Measurements from ENCODE around the gene CACNA1B. TPM values are rescaled to one million over a fixed set of nuclear protein-coding genes. Genes with fewer than 3 reads are reported as not detected.

CACNA1B gene
- polyA plus RNA-seq, 1 of the 3 experiments (the other 2 are of a cell fraction) = 0.03 TPM

DNA sequence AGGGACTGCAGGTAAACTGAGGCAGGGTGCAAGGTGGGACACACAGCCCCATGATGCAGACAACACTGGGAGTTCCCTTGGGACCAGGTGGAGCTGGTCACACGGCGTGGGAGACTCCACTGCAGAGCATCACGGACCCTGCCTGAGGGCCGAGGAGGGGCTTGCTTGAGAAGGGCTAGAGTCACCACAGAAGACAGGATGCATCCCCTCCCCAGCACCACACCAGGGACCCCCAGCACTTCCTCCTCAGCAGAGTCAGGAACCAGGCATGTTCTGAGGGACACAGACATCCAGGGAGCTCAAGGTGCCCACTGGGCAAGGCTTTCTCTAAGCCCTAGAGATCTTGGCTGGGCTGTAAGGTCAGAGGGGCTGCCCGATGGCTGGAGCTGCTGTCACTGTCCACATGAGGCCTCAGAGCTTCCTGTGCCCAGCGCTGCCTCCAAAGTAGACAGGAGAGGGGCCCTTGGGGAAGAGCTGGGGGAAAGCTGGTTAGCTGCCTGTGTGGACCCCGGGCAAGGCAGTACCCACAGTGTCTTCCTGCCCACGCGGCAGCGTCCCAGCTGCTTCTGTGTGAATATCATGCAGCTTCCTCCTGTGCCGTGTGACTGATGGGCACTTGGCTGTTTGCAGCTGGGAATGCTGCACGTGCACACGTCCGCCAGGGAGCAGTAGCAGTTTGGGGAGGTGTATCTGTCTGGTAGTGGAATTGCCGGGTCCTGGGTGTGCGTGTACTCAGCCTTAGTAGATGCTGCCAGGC is 176.6 kb downstream of the CACNA1B start (continued):
- TF ChIP-seq GABPA (IDR thresholded peaks at IDR 0.05; ENCODE audit: low read depth) = no peak
- TF ChIP-seq, protein P1, sequence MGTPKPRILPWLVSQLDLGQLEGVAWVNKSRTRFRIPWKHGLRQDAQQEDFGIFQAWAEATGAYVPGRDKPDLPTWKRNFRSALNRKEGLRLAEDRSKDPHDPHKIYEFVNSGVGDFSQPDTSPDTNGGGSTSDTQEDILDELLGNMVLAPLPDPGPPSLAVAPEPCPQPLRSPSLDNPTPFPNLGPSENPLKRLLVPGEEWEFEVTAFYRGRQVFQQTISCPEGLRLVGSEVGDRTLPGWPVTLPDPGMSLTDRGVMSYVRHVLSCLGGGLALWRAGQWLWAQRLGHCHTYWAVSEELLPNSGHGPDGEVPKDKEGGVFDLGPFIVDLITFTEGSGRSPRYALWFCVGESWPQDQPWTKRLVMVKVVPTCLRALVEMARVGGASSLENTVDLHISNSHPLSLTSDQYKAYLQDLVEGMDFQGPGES (IDR thresholded peaks at IDR 0.05; ENCODE audit: low read depth, low read length) = no peak

DNA sequence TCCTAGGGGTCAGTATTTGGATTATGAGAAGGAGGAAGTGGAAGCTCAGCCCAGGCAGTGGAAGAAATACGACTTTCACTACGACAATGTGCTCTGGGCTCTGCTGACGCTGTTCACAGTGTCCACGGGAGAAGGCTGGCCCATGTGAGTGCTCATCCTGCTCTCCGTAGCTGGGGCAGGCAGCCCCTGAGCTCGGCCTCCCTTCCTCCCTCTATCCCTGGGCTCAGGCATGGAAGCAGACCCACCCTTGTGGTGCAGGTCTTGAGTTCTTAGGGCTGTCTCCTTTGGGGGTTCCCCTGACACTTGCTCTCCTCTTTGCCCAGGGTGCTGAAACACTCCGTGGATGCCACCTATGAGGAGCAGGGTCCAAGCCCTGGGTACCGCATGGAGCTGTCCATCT is 180.1 kb downstream of the CACNA1B start:
- CTCF ChIA-PET = no interaction called here

DNA sequence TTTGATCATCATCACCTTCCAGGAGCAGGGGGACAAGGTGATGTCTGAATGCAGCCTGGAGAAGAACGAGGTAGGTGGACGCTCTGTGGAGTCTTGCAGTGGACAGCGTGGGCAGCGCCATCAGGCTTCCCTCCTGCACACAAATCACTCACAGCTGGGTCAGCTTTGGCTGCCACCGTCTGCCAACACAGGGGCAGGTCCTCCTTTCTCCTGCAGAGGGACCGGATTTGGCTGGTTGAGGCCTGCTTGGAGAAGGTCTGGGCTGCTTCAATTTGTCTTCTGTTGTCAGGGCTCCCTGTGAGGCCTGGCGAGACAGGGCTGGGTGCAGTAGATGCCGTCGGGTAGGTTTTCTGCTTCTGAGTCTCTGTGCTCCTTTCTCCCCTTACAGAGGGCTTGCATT is 180.6 kb downstream of the CACNA1B start:
- Histone ChIP-seq H3K9me3 (no peaks in the 10 kb centered on the region), H3K4me3 (ENCODE audit: low read depth in 2 of 2, low read length in 1 of 2) (no peak overlapping the region), H4K20me1 (ENCODE audit: insufficient read depth) (no peaks in the 10 kb centered on the region), H3K9me2 (no peaks in the 10 kb centered on the region), H3K79me2 (ENCODE audit: insufficient read depth) (no peaks in the 10 kb centered on the region), H3F3A (replicated peaks; ENCODE audit: insufficient read depth) (no peaks in the 10 kb centered on the region), H2AFZ (ENCODE audit: low read depth) (no peak overlapping the region), H3K27ac (ENCODE audit: low read depth in 2 of 2, low read length in 1 of 2) (no peak overlapping the region), H3K9ac (no peak overlapping the region), H3K36me3 (replicated peaks in 1 of 2; ENCODE audit: control insufficient read depth in 1 of 2, insufficient read depth in 2 of 2, low read length in 1 of 2) (no peaks in the 10 kb centered on the region), H3K4me1 (ENCODE audit: control insufficient read depth in 1 of 2, insufficient read depth in 2 of 2, low read depth in 1 of 2, low read length in 1 of 2) (no peaks in the 10 kb centered on the region), H3K27me3 (ENCODE audit: insufficient read depth) (no peaks in the 10 kb centered on the region), H3K4me2 (no peak overlapping the region)
- POLR2A ChIA-PET = no interaction called here
- WGBS (ENCODE audit: low lambda C conversion rate) = 55% methylated on average over 8 of the region's 9 CpGs
- no peak for DNase-seq
- CTCF ChIA-PET = no interaction called here
- TF ChIP-seq ELF1 (IDR thresholded peaks at IDR 0.05) (no peak), YY1 (IDR thresholded peaks at IDR 0.05; ENCODE audit: low read depth) (no peak), FOSL2 (IDR thresholded peaks at IDR 0.05; ENCODE audit: borderline replicate concordance, low read depth) (no peak), RFX5 (IDR thresholded peaks at IDR 0.05; ENCODE audit: low read length) (no peak), RXRA (IDR thresholded peaks at IDR 0.05; ENCODE audit: borderline replicate concordance, low read depth) (no peak), TAF1 (IDR thresholded peaks at IDR 0.05; ENCODE audit: borderline replicate concordance, low read depth, low read length) (no peak), SMC3 (IDR thresholded peaks at IDR 0.05; ENCODE audit: low read depth, low read length) (no peak), TEAD4 (IDR thresholded peaks at IDR 0.05; ENCODE audit: borderline replicate concordance, insufficient read depth) (no peak), GATA2 (CRISPR knock-in tag; IDR thresholded peaks at IDR 0.05) (no peak), RAD21 (IDR thresholded peaks at IDR 0.05; ENCODE audit: low read length) (no peak)
- TF ChIP-seq, protein P2, sequence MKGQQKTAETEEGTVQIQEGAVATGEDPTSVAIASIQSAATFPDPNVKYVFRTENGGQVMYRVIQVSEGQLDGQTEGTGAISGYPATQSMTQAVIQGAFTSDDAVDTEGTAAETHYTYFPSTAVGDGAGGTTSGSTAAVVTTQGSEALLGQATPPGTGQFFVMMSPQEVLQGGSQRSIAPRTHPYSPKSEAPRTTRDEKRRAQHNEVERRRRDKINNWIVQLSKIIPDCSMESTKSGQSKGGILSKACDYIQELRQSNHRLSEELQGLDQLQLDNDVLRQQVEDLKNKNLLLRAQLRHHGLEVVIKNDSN (IDR thresholded peaks at IDR 0.05; ENCODE audit: borderline replicate concordance, low read depth) = no peak

More for the DNA sequence above, 180.1 kb downstream of the CACNA1B start:
- Histone ChIP-seq H3K27ac (ENCODE audit: low read depth in 2 of 2, low read length in 1 of 2) (no peak overlapping the region), H3K9me3 (no peaks in the 10 kb centered on the region), H2AFZ (ENCODE audit: low read depth) (no peak overlapping the region), H4K20me1 (ENCODE audit: insufficient read depth) (no peaks in the 10 kb centered on the region), H3F3A (replicated peaks; ENCODE audit: insufficient read depth) (no peaks in the 10 kb centered on the region), H3K9me2 (no peaks in the 10 kb centered on the region), H3K79me2 (ENCODE audit: insufficient read depth) (no peaks in the 10 kb centered on the region), H3K36me3 (replicated peaks in 1 of 2; ENCODE audit: control insufficient read depth in 1 of 2, insufficient read depth in 2 of 2, low read length in 1 of 2) (no peaks in the 10 kb centered on the region), H3K27me3 (ENCODE audit: insufficient read depth) (no peaks in the 10 kb centered on the region), H3K4me1 (ENCODE audit: control insufficient read depth in 1 of 2, insufficient read depth in 2 of 2, low read depth in 1 of 2, low read length in 1 of 2) (no peaks in the 10 kb centered on the region), H3K4me2 (no peak overlapping the region), H3K4me3 (ENCODE audit: low read depth in 2 of 2, low read length in 1 of 2) (no peak overlapping the region), H3K9ac (no peak overlapping the region)
- TF ChIP-seq SIN3A (IDR thresholded peaks at IDR 0.05; ENCODE audit: borderline replicate concordance, low read depth, low read length) (no peak), POLR2AphosphoS5 (IDR thresholded peaks at IDR 0.05; ENCODE audit: low read depth, low read length) (no peak), EP300 (IDR thresholded peaks at IDR 0.05; ENCODE audit: borderline replicate concordance in 1 of 2, low read depth in 1 of 2, low read length in 1 of 2) (no peak), CHD2 (IDR thresholded peaks at IDR 0.05; ENCODE audit: low read length, partially characterized antibody) (no peak)
- TF ChIP-seq, protein P2 (IDR thresholded peaks at IDR 0.05; ENCODE audit: borderline replicate concordance, low read depth) = no peak
- WGBS (ENCODE audit: low lambda C conversion rate) = 39% methylated on average over 7 of the region's 8 CpGs
- DNase-seq = no peak
- POLR2A ChIA-PET = no interaction called here

All from SK-N-SH (cell line).